GM18526 (cell line): Measurements from ENCODE around the gene PLPPR1.

ENCODE experiments used
- POLR2A ChIP-seq: IDR thresholded peaks from 3 replicates; pipeline ENCODE4 v1.6.1; 2011; ENCODE audit not compliant: insufficient read length; ENCODE audit errors: extremely low read depth

Gene PLPPR1

GRCh38 chr9:101139082-101139481 lies 110.6 kb downstream of the PLPPR1 start:
- TF ChIP-seq POLR2A, result no peak

DNA sequence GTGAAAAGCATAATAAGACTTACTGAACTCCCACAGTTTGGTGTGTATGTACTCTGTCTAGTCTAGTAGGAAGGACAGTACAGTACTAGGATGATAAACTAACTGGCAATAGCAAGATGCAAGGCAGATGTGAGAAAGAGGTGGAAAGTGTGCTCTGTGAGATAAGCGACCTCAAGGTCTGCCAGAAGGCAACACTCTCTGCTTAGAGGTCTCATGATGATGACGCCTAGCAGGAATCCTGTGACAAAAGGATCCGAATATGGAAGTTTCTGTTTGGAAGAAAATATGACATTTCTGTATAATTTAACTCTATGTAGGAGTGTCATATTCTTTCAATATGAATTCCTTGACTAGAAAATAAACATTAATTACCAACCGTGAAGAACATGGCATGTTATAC lies 112.2 kb downstream of the PLPPR1 start:
- no peak for TF ChIP-seq POLR2A

- no peak for TF ChIP-seq POLR2A
Measured at GRCh38 chr9:101146508-101146907, 118.0 kb downstream of the PLPPR1 start.

DNA sequence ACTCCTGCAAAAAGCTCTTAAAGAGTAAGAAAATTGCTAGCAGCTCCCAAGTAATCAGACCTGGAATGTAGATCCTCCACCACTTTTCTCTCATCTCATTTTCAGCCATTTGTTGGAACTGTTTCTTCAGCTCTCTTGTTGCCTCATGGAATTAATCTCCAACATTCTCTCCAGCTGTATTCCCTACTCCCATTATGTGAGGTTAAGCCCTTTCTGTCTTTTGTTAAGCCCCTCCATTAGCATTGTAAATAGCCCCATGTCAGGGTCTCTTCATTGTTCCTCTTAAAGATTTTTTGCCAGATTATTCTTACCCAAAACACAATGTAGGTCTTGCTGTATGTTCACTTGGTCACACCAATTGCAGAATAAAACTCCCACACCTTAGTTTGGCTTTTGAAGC lies 119.8 kb downstream of the PLPPR1 start:
- TF ChIP-seq POLR2A, result no peak

DNA sequence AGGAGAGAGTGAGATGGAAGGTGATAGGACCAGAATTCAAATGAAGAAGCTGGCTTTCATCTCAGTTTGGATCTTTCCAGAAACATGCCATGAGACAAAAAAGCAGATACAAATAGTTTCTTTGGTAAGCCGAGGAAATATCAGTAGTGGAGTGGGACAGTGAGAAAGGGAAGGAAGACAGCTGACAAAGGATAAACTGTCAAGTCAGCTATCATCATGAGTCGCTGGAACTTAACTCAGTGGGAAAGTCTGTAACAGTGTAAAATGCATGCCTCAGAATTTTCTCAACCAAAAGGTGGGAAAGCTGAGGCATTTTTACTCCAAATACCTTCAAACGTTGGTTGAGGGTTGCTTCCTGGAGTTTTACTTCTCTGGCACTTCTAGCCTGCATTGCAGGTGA lies 129.8 kb downstream of the PLPPR1 start:
- TF ChIP-seq POLR2A, result no peak

DNA sequence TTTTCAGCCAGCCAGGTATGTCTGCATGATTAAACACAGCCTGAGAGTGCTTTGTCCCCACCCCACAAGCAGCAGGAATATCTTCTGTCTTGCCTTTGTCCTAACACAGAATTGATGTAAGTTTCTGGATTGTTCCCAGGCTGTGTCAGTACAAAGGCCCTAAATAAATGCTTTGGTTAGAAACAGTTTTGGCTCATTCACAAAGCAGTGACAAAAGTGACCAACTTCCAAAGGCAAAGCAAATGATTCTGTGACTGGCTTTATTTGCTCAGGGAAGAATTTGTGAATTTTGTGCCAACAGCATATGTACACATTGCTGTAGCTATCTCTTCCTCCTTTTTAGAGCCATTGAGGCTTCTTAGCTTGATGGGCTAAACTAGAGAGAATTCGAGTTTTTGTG lies 133.7 kb downstream of the PLPPR1 start:
- TF ChIP-seq POLR2A, result no peak

- no peak for TF ChIP-seq POLR2A
Measured at GRCh38 chr9:101165131-101165530, 136.6 kb downstream of the PLPPR1 start.

DNA sequence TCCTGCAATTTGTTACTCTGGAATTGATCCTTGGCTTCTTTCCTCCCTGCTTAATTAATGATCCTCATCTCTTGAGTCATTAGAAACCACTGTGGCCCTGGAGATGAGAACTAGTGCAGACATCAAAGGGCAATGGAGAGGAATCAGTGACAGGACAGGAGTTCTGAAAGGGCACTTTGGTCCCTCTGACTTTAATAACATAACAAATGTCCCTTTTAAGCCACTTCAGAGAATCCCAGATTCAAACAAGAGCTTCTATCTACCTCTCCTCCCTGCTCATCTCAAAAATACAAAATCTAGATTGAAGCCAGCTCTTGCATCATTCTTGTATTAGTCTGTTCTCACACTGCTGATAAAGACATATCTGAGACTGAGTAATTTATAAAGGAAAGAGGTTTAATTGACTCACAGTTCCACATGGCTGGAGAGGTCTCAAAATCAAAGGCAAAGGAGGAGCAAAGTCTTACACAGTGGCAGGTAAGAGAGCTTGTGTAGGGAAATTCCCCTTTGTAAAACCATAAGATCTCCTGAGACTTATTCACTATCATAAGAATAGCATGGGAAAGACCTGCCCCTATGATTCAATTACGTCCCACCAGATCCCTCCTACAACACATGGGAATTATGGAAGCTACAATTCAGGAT lies 139.1 kb downstream of the PLPPR1 start:
- no peak for TF ChIP-seq POLR2A

DNA sequence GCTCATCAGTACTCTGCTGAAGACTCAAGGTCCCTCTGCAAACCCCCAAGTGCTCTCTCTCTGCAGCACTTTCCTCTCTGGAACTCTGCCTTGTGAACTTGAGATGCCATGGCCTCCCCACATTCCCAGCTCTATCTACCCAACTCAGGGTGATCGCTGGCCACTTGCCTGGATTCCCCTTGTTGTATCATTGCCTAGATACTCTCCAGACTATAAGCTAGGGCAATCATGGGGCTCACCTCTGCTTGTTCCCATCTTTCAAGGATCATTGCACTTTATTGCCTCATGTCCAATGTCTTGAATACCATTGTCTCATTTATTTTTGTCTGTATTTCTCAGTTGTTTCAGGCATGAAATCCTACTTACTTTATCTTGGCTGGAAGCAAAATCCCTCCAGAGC lies 144.1 kb downstream of the PLPPR1 start:
- no peak for TF ChIP-seq POLR2A

DNA sequence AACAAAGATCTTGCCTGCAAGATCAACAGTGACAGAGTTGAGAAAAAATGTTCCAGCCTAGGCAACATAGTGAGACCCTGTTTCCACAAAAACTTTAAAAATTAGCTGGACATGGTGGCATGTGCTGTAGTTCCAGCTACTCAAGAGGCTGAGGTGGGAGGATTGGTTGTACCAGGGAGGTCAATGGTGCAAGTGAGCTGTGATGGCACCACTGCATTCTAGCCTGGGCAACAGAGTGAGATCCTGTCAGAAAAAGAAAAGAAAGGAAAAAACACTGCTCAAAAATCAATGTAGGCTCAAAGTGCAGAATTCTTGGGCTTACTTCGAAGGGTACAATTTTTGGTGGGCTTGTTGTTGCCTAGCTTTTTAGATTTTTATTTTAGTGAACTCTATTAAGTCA lies 145.4 kb downstream of the PLPPR1 start:
- no peak for TF ChIP-seq POLR2A

GRCh38 chr9:101176384-101176783 lies 147.9 kb downstream of the PLPPR1 start:
- TF ChIP-seq POLR2A, result no peak

DNA sequence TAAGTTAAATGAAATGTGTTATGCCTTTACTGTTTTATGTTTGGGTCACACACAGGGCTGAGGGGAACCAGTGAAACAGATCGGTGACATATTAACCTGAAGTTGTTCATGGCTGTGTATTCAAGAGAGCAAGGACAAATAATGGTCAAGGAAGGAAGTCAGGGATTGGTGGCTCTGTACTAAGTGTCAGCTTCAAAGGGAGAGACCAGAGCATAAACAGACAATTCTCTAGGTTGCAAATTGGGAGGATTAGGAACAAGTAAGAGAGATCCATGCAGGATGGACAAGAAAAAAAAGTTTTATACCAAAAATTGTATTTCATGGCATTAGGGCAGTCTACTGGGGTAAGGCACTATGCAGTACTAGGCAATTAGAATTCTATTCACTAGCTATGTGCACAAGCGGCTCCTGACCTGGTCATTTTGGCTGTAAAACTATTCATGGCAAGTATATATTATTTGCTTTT lies 156.3 kb downstream of the PLPPR1 start:
- no peak for TF ChIP-seq POLR2A

DNA sequence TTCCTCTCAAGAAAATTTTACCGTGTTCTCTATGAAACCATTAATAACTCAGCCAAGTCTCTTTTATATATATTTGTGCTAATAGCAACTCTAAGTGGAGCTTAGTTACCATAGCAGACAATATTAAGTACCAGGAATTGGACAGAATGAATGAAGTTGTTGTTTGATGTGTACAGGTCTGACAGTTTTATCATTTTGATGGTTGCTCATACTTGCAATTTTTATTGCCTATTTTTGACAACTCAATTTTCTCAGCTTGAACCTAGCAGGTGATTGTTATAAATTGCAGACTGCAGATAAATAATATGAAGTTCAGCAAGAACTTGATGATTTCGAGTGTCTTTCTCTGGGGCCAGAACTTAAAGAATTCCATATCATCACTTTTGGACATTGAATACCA lies 163.2 kb downstream of the PLPPR1 start:
- TF ChIP-seq POLR2A, result no peak

- no peak for TF ChIP-seq POLR2A
Measured at GRCh38 chr9:101197026-101197425, 168.5 kb downstream of the PLPPR1 start.

GRCh38 chr9:101200852-101201251 lies 172.3 kb downstream of the PLPPR1 start:
- TF ChIP-seq POLR2A, result no peak

DNA sequence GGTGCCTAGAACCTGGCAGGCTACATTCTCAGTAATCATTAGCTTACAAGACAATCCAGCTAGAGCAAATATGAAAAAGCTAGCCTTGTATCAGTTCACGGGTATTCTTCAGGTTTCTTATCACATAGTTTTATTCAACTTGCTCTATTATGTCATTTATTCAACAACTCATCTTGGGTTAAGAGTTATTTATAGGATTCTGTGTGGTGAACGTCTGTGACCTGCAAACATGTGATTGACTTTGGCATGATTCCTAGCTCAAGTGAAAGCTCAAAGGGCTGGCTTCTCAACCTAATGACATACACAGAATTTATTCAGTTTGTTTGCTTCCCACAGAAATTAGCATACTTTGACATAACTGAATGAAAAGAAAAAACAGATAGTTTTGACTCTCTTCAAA lies 173.1 kb downstream of the PLPPR1 start:
- TF ChIP-seq POLR2A, result no peak

- no peak for TF ChIP-seq POLR2A
Measured at GRCh38 chr9:101209670-101210069, 181.1 kb downstream of the PLPPR1 start.
